SH-SY5Y (cell line): Measurements from ENCODE around the gene ATRNL1.

Source experiments
- GATA2 ChIP-seq: IDR thresholded peaks from 2 replicates; pipeline ENCODE4 v1.6.1; 2011; ENCODE audit warnings: mild to moderate bottlenecking, low read depth, low read length
- GATA3 ChIP-seq: IDR thresholded peaks from 2 replicates; pipeline ENCODE4 v1.6.1; 2011; ENCODE audit warnings: low read depth, mild to moderate bottlenecking, low read length, moderate library complexity

DNA sequence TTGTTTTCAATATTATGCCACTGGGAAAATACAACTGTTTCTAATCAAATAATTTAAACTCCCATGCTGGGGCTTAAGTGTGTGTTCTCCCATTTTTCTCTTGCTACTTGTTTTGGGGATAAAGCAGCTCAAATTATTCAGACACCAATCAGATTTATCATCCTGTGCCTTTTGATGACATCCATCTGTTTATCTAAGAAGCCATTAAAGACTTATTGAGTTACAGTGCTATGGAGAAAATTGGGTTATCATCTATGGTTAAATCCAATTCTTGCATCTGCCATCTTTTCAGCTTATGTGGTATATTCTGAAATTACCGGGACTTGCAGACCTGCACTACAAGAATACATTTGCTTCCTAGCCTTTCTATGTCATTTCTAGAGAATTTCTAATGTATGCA, 778.7 kb downstream of the ATRNL1 start:
- TF ChIP-seq GATA2 (peak; percentile 16; the same call in 1 of the 2 replicates), GATA3 (peak; percentile 53; the same call in 1 of the 2 replicates)
